IMR-90 (cell line): ENCODE results near the gene EVA1A.

Experiments used
- CEBPB ChIP-seq: IDR thresholded peaks from 2 replicates; pipeline ENCODE4 v1.6.1; 2012; ENCODE audit warnings: low read depth, low read length, improper control_type of control experiment
- CHD1 ChIP-seq: IDR thresholded peaks from 2 replicates; pipeline ENCODE4 v1.6.1; 2012; ENCODE audit warnings: low read depth, low read length, improper control_type of control experiment
- ELK1 ChIP-seq: fragments of 150-350 bp; IDR thresholded peaks from 2 replicates; pipeline ENCODE4 v1.6.1; 2016; ENCODE audit warnings: low read depth, mild to moderate bottlenecking, low read length, moderate library complexity, borderline replicate concordance
- FOS ChIP-seq: fragments of 150-350 bp; IDR thresholded peaks from 2 replicates; pipeline ENCODE4 v1.6.1; 2016; ENCODE audit warnings: low read depth, low read length
- MAFK ChIP-seq: IDR thresholded peaks from 2 replicates; pipeline ENCODE4 v1.6.1; 2012; ENCODE audit warnings: low read depth, low read length, improper control_type of control experiment
- MAZ ChIP-seq: IDR thresholded peaks from 2 replicates; pipeline ENCODE4 v1.6.1; 2012; ENCODE audit warnings: low read depth, mild to moderate bottlenecking, low read length, improper control_type of control experiment, moderate library complexity, borderline replicate concordance
- NFE2L2 ChIP-seq: fragments of 150-350 bp; IDR thresholded peaks from 2 replicates; pipeline ENCODE4 v1.6.1; 2016; ENCODE audit warnings: low read depth, mild to moderate bottlenecking, low read length
- POLR2A ChIP-seq: IDR thresholded peaks from 2 replicates; pipeline ENCODE4 v1.6.1; 2012; ENCODE audit warnings: mild to moderate bottlenecking, low read depth, low read length
- RAD21 ChIP-seq: IDR thresholded peaks from 2 replicates; pipeline ENCODE4 v1.6.1; 2012; ENCODE audit warnings: low read length, improper control_type of control experiment
- RCOR1 ChIP-seq: IDR thresholded peaks from 2 replicates; pipeline ENCODE4 v1.6.1; 2012; ENCODE audit warnings: mild to moderate bottlenecking, low read length, improper control_type of control experiment; ENCODE audit not compliant: insufficient replicate concordance
- RFX5 ChIP-seq: IDR thresholded peaks from 2 replicates; pipeline ENCODE4 v1.8.0; 2012; ENCODE audit warnings: low read depth, mild to moderate bottlenecking, low read length, moderate library complexity
- SMC3 ChIP-seq: fragments of 150-350 bp; IDR thresholded peaks from 2 replicates; pipeline ENCODE4 v1.6.1; 2016; ENCODE audit warnings: low read depth, mild to moderate bottlenecking, antibody characterized with exemption, low read length, moderate library complexity
- TF ChIP-seq, protein P1 (sequence below): conservative IDR thresholded peaks from 2 replicates; pipeline ENCODE4 v1.5.1; 2012; ENCODE audit warnings: mild to moderate bottlenecking, low read depth, low read length, improper control_type of control experiment

GRCh38 chr2:75538521-75539490 lies 21.9 kb downstream of the EVA1A start:
- TF ChIP-seq, protein P1, sequence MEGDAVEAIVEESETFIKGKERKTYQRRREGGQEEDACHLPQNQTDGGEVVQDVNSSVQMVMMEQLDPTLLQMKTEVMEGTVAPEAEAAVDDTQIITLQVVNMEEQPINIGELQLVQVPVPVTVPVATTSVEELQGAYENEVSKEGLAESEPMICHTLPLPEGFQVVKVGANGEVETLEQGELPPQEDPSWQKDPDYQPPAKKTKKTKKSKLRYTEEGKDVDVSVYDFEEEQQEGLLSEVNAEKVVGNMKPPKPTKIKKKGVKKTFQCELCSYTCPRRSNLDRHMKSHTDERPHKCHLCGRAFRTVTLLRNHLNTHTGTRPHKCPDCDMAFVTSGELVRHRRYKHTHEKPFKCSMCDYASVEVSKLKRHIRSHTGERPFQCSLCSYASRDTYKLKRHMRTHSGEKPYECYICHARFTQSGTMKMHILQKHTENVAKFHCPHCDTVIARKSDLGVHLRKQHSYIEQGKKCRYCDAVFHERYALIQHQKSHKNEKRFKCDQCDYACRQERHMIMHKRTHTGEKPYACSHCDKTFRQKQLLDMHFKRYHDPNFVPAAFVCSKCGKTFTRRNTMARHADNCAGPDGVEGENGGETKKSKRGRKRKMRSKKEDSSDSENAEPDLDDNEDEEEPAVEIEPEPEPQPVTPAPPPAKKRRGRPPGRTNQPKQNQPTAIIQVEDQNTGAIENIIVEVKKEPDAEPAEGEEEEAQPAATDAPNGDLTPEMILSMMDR, result no peak
- TF ChIP-seq POLR2A (no peak), NFE2L2 (no peak), FOS (no peak), CHD1 (no peak), SMC3 (no peak), RFX5 (no peak), RCOR1 (no peak), RAD21 (no peak), MAZ (no peak), ELK1 (no peak), CEBPB (peak; percentile 14; the same call in 1 of the 2 replicates), MAFK (no peak)
